ENCODE data around the gene SPDYE8.
"Not testable (repeated sequence)": the region's sequence is repeated elsewhere in the genome, so short reads cannot be mapped to it uniquely, and the experiment has no call there.

SPDYE8 gene, protein sequence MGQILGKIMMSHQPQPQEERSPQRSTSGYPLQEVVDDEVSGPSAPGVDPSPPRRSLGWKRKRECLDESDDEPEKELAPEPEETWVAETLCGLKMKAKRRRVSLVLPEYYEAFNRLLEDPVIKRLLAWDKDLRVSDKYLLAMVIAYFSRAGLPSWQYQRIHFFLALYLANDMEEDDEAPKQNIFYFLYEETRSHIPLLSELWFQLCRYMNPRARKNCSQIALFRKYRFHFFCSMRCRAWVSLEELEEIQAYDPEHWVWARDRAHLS

DNA sequence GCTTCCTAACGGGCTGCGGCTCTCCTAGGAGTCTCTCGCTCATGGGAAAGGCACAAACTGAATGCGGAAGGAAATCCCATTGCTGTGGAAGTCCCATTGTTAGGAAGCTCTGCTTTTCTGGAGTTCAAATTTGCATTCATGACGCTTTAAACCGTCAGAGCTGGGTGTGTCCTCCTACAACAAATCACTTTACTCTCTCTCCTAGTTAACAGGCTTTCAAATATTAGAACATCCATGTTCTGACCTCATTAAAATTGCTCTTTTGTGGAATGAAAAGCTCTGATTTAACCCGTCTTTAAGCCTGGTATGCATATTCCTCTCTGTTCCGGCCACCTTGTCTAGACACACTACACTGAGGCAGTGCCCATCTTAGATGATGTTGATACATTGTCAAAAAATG lies at the start of gene SPDYE8:
Gene SPDYE8, minus strand, starts transcription at position 101 of the 400 bp plus-strand sequence. CDS start 1,800 bp downstream, outside the sequence.
- DNase-seq (ENCODE audit: low read depth); in situ Hi-C loops (cut with HindIII; ENCODE audit: low sequenced_read_pairs); H3K4me3 ChIP-seq (ENCODE audit: low read depth, low read length): not testable (repeated sequence)

DNA sequence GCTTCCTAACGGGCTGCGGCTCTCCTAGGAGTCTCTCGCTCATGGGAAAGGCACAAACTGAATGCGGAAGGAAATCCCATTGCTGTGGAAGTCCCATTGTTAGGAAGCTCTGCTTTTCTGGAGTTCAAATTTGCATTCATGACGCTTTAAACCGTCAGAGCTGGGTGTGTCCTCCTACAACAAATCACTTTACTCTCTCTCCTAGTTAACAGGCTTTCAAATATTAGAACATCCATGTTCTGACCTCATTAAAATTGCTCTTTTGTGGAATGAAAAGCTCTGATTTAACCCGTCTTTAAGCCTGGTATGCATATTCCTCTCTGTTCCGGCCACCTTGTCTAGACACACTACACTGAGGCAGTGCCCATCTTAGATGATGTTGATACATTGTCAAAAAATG lies 28.2 kb upstream of the SPDYE8 start, which contains the start of gene SPDYE11:
Gene SPDYE11, minus strand, starts transcription at position 101 of the 400 bp plus-strand sequence. CDS start 1,800 bp downstream, outside the sequence.
- H3K4me3 ChIP-seq (ENCODE audit: low read depth, low read length); DNase-seq (ENCODE audit: low read depth); in situ Hi-C loops (cut with HindIII; ENCODE audit: low sequenced_read_pairs): not testable (repeated sequence)

DNA sequence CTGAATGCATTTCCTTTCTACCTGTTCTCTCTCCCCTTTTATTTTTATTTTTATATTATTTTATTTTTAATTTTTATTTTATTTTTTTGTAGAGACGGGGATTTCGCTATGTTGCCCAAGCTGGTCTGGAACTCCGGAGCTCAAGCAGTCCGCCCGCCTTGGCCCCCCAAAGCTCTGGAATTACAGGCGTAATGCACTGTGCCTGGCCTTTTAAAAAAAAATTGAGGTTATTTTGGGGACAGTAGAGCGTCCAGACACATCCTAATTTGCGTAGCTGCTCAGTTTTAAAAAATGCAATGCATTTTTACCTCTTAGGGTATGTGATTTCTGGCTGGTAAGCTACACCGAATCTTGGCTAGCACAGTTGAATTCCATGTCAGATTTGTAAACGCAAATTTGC lies 23.1 kb downstream of the SPDYE8 start:
- DNase-seq (ENCODE audit: low read depth); in situ Hi-C loops (cut with HindIII; ENCODE audit: low sequenced_read_pairs): not testable (repeated sequence)
- H3K4me3 ChIP-seq (ENCODE audit: low read depth, low read length): peak overlapping the region; percentile 36

DNA sequence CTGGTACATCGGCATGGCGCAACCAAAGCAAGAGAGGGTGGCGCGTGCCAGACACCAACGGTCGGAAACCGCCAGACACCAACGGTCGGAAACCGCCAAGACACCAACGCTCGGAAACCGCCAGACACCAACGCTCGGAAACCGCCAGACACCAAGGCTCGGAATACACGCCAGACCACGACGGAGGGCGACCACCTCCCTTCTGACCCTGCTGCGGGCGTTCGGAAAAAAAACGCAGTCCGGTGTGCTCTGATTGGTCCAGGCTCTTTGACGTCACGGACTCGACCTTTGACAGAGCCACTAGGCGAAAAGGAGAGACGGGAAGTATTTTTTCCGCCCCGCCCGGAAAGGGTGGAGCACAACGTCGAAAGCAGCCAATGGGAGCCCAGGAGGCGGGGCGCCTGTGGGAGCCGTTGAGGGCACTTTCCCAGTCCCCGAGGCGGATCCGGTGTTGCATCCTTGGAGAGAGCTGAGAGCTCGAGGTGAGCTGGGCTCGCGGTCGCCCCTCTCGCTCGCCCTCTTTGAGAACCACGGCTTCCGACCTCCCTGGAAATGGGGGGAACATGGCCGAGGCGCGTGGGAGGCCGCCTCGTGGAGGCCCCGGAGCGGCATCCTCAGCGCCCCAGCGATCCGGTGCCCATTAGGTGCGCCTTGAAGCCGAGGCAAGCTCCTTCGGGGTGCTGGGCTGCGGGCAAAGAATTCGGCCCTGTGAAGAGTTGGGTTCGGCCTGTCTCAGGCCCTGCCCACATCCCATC lies 23.7 kb downstream of the SPDYE8 start:
- in situ Hi-C loops (cut with HindIII; ENCODE audit: low sequenced_read_pairs); DNase-seq (ENCODE audit: low read depth): not testable (repeated sequence)
- H3K4me3 ChIP-seq (ENCODE audit: low read depth, low read length): peak overlapping the region; percentile 47

DNA sequence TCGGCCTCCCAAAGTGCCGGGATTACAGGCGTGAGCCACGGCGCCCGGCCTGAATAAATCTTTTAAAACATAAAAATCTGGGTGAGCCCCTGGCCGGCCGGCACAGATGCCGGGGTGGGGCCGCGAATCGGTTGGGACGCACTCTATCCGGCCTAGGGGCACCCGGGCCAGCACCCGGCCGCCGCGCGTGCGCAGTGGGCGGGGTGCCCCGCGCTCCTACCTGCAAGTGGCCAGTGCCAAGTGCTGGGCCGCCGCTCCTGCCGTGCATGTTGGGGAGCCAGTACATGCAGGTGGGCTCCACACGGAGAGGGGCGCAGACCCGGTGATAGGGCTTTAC lies 24.2 kb downstream of the SPDYE8 start:
- in situ Hi-C loops (cut with HindIII; ENCODE audit: low sequenced_read_pairs); DNase-seq (ENCODE audit: low read depth): not testable (repeated sequence)
- peak overlapping the region; percentile 47 for H3K4me3 ChIP-seq (ENCODE audit: low read depth, low read length)

DNA sequence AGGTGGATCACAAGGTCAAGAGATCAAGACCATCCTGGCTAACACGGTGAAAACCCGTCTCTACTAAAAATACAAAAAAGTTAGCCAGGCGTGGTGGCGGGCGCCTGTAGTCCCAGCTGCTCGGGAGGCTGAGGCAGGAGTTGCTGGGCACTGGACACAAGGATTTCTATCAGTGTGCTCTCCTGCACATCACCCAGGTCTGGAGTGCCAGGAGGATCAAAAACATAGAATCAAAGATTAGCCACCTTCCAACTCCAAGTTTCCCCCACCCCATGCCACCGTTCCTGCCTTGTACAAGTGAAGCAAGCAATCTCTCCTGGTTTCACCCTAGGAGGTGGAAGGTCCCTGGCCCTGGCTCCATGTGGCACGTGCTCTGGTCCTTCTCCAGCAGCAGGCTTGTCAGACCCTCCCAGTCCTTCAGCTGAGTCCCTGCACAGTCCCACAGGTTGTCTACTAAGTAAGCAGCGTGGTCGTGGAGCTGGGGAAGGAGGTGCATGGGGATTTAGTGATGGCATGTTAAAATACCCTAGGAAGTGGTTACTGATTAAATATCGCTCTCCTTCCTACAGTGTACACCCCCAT lies 31.6 kb downstream of the SPDYE8 start:
- DNase-seq (ENCODE audit: low read depth); H3K4me3 ChIP-seq (ENCODE audit: low read depth, low read length); in situ Hi-C loops (cut with HindIII; ENCODE audit: low sequenced_read_pairs): not testable (repeated sequence)

DNA sequence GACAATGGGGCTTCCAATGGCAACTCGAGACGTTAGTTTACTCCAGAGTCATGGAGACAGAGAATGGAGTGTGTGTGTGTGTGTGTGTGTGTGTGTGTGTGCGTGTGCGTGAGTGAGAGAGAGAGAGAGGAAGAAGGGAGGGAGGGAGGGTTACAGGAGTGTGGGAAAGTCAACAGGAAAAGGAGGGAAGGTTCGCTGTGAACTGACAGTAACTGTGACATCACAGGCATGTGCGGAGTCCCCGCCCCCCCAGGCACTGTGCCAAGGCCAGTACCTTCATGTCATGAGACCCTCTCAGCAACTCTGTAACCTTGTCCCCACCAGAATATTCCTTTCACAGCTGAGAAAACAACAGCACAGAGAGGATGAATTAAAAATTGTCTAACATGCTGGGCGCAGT lies 32.1 kb downstream of the SPDYE8 start:
- in situ Hi-C loops (cut with HindIII; ENCODE audit: low sequenced_read_pairs); H3K4me3 ChIP-seq (ENCODE audit: low read depth, low read length); DNase-seq (ENCODE audit: low read depth): not testable (repeated sequence)

DNA sequence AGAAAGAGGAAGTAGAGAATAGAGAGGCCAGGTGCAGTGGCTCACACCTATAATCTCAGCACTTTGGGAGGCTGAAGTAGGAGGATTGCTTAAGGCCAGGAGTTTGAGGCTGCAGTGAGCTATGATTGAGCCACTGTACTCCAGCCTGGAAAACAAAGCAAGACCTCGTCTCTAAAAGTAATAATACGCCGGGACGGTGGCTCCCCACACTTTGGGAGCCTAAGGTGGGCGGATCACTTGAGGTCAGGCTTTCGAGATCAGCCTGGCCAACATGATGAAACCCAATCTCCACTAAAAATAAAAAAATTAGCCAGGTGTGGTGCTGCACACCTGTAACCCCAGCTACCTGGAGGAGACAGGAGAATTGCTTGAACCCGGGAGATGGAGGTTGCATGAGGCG lies 34.1 kb downstream of the SPDYE8 start:
- DNase-seq (ENCODE audit: low read depth); H3K4me3 ChIP-seq (ENCODE audit: low read depth, low read length); in situ Hi-C loops (cut with HindIII; ENCODE audit: low sequenced_read_pairs): not testable (repeated sequence)

DNA sequence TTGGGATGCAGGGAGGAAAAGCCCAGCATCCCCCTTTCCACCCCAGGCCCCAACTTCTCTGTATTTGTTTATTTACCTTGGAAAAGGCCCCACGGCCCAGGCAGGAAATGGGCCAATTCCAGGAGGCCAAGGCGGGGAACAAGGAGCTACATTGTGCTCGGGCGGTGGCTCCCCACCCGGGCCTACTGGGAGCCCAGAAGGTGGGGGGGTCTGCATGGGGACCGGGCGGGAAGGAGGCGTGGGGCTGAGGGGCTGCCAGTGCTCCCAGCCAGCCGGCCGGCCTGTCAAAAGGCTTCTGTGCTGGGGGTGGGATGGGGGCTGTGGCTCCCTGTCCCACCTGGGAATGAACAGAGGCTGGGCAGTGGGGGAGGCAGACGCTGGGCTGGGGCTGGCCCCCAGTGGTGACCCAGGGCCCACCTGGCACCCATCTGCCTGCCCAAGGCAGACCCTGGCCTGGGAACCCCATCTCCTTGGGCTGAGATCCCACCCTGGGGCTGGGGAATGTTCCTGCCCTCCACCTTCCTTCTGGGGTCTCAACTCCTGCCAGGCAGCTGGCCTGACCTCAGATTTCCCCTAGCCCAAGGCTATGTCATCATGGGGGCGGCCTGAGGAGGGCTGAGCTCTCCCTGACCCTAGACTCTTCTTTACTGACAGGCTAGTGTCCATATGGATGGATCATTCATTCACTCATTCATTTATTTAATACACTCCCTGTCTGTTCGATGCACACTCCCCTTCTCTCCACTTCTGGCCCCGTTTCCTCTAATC lies 39.2 kb downstream of the SPDYE8 start:
- DNase-seq (ENCODE audit: low read depth); H3K4me3 ChIP-seq (ENCODE audit: low read depth, low read length); in situ Hi-C loops (cut with HindIII; ENCODE audit: low sequenced_read_pairs): not testable (repeated sequence)

DNA sequence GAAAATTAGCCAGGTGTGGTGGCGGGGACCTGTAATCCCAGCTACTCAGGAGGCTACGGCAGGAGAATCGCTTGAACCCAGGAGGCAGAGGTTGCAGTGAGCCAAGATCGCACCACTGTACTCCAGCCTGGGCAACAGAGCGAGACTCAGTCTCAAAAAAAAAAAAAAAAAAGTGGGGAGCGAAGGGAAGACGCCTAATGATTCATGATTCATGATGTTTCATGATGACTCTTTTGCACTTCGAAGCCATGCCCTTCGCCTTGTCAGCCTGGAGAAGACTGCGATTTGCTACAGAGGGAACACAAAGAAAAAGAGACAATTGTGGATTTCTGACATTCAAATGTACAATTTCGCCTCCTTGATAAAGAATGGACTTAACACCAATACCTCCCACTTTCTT lies 47.5 kb downstream of the SPDYE8 start:
- in situ Hi-C loops (cut with HindIII; ENCODE audit: low sequenced_read_pairs); DNase-seq (ENCODE audit: low read depth); H3K4me3 ChIP-seq (ENCODE audit: low read depth, low read length): not testable (repeated sequence)

DNA sequence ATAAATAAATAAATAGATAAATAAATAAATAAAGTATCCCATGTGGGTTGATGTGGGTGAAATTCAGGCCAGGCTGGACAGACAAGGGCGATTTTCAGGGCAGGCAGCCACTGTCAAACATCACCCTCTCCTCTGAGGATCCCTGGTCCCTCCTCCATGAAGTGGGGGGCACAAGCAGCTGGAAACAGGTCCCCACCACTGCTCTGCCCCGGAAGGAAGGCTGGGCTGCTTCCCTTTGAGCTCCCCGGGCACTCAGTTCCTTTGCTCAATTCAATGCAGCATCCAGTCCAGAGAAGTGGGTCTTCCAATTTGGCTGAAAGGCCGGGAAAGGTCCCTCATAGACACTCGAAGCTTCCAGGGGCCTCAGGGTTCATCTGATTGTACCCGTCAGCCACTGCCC lies 49.2 kb downstream of the SPDYE8 start:
- in situ Hi-C loops (cut with HindIII; ENCODE audit: low sequenced_read_pairs); H3K4me3 ChIP-seq (ENCODE audit: low read depth, low read length); DNase-seq (ENCODE audit: low read depth): not testable (repeated sequence)

DNA sequence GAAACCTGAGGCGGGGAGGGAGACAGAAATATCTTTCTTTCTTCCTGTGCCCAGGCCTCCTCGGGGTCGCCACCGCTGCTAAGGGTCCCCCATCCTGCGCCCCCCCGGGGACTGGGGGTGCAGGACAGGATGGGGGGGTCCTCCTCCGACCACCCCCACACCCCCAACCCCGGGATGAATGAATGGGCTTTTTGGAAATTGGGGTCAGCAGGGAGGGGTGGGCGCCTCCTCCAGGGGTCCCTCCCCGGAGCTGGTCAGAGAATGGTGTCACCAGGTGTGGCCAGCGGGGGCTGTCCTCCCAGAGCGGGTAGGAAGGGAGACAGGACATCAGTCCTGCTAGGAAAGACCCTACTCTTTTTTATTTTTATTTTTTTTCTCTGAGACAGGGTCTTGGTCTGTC lies 53.1 kb downstream of the SPDYE8 start:
- H3K4me3 ChIP-seq (ENCODE audit: low read depth, low read length); DNase-seq (ENCODE audit: low read depth); in situ Hi-C loops (cut with HindIII; ENCODE audit: low sequenced_read_pairs): not testable (repeated sequence)

DNA sequence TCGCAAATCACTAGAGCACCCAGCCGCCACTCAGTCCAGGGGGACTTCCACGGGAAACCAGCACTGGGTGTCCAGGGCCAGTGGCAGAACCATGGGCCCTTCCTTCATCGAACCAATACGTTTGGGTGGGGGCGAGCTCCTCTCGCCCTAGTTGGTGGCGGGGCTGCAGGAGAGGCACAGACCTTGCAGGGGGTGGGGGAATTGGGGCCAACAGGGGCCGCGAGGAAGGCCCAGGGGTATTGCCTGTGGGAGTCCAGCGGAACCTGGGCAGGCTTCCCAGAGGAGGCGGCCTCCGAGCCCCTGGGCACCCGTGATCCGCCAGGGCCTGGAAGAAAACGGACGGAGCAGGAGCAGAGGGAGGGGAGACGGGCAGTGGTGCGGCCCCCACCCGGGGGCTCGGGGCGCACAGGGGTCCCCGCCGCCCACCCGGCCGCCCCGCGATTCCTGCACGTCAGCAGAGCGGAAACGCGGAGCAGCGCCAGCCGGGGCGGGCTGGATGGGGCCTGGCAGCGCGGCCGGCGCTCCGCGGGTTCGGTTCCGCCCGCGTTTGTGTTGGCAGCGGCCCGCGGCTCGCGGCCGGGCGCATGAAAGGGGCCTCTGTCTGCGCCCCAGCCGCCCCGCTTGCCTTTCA lies 53.8 kb downstream of the SPDYE8 start:
- in situ Hi-C loops (cut with HindIII; ENCODE audit: low sequenced_read_pairs); DNase-seq (ENCODE audit: low read depth); H3K4me3 ChIP-seq (ENCODE audit: low read depth, low read length): not testable (repeated sequence)

DNA sequence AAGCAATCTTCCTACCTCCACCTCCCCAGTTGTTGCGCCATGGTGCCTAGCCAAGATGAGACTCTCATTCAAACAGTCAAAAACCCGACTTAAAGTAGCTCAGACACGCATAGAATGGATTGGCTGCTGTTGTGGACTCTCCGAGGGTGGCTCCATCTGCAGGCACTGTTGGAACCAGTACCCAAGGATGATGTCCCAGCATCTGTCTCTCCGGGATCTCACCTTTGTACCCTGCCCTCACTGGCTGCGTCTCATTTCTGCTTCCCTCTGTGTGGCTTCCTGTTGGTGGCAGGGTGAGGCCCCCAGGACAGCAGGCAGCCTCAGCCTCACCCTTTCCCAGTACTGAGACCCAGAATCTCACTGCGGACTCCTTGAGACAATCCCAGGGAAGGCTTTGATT lies 54.8 kb downstream of the SPDYE8 start:
- H3K4me3 ChIP-seq (ENCODE audit: low read depth, low read length); in situ Hi-C loops (cut with HindIII; ENCODE audit: low sequenced_read_pairs); DNase-seq (ENCODE audit: low read depth): not testable (repeated sequence)

DNA sequence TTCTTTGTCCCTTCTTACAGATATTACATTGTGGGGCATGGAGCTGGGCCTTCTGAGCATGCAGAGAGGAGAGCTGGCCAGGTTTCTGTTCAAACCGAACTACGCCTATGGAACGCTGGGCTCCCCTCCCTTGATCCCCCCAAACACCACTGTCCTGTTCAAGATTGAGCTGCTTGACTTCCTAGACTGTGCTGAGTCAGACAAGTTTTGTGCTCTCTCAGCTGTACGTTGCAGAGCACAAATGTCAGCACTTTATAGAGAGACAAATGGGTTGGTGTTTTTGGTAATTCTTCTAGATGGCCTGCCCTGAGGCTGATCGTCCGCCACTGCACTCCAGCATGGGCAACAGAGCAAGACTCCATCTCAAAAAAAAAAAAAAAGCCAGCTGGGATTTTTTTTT lies 58.1 kb downstream of the SPDYE8 start:
- H3K4me3 ChIP-seq (ENCODE audit: low read depth, low read length); in situ Hi-C loops (cut with HindIII; ENCODE audit: low sequenced_read_pairs); DNase-seq (ENCODE audit: low read depth): not testable (repeated sequence)

Measured in astrocyte of the cerebellum (primary cell).